Stimulated activated CD4-positive, alpha-beta T cell treated with anti-CD3 and anti-CD28 coated beads, Interleukin-4, amount 100 ng/mL, for 1 hour (primary cell): ENCODE measurements around the gene EFCAB6.

ENCODE experiments used
- DNase-seq: peaks from one replicate; pipeline ENCODE4 v3.0.0-alpha.2; 2020

The EFCAB6 gene

DNA sequence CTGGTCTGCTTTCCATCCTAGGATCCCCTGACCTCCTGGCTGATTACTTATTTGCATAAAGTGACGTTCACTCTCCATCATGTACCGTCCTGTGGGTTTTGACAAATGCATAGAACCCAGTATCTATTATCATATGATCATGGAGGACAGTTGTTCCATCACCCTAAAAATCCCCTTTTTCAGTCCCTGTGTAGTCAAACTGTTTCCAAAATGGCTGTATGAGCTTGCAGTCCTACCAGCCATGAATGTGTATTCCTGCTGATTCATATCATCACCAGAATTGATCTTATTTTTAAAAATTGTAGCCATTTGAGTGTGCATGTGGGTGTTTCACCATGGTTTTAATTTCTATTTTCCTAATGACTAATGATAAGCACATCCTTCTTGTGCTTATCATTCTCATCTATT lies 291.5 kb downstream of the EFCAB6 start:
- no peak for DNase-seq

DNA sequence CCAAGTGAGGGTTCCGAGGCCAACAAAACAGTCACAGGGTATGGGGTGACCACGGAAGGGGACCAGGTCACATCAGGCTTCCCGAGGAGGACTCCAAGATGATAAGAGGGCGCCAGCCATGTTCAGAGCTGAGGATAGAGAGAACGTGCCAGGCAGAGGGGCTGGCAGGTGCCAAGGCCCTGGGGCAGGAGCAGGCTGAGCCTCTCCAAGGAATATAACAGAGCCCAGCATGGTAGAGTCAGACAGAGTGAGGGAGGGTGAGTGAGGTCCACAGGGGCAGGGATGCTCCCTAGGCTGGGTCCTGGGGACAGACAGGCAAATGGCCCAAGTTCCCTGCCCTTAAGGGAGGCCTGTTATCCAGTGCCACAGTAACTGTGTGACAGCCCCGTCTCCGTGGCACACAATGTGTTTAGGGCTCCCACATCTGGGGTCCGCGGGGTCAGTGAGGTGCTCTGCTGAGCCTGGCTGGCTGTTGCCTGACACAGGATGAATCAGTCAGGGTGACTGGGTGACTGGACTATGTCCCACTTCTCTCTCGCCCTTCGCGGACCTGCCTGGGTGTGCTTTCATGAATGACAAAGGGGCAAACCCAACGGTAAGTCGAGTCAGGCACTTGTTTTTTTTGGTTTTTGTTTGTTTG lies 295.0 kb downstream of the EFCAB6 start:
- no peak for DNase-seq

DNA sequence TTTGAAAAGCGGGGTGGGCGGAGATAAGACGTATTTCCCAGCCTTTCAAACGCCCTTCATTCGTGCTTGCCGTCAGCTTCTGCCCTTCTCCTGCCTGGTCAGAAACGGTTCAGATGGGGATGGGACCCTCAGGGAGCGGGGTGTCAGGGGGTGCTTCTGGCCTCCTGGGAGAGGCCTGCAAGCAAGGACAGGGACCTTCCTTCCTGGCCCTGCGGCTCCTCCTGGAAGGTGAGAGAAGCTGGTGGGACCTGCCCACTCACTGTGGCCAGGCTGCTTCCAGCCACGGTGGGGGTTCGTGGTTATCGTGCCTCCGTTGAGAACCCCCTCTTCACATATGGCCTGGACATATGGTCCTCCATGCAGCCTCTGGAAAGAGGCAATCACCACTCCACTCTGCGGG lies 295.7 kb downstream of the EFCAB6 start:
- DNase-seq, result no peak

GRCh38 chr22:43515902-43516301 lies 296.2 kb downstream of the EFCAB6 start:
- DNase-seq, result no peak

GRCh38 chr22:43515411-43515810 lies 296.7 kb downstream of the EFCAB6 start:
- DNase-seq, result no peak

GRCh38 chr22:43514476-43515157 lies 297.5 kb downstream of the EFCAB6 start:
- DNase-seq, result no peak

GRCh38 chr22:43512279-43512678 lies 299.8 kb downstream of the EFCAB6 start:
- no peak for DNase-seq

DNA sequence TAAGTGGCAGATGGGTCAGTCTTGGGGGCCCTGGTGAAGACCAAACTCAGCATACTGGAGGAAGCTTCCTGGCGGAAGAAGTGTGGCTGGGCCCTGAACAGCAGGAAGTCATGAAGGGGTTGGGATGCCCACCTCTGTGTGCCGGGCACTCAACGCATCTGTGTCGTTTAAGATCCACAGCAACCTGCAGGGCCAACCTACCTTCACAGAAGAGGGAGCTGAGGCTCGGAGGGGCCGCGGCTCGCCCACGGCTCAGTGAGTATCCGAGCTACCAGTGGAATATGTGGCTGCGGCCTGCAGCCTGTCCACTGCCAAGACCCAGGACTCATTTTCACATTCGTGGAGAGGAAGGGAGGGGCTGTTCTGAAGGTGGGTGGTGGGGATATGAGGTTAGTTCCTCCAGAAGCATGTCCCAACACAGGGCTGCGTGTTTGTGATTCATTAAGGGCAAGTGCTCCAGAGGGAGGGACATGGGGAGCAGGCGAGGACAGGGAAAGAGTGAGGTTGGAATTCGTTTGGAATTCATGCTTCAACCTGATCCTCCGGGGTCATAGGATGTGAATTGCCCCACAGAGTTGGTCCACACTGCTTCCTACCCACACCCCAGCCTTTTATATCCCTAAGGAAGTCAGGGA lies 300.7 kb downstream of the EFCAB6 start:
- DNase-seq, result no peak

DNA sequence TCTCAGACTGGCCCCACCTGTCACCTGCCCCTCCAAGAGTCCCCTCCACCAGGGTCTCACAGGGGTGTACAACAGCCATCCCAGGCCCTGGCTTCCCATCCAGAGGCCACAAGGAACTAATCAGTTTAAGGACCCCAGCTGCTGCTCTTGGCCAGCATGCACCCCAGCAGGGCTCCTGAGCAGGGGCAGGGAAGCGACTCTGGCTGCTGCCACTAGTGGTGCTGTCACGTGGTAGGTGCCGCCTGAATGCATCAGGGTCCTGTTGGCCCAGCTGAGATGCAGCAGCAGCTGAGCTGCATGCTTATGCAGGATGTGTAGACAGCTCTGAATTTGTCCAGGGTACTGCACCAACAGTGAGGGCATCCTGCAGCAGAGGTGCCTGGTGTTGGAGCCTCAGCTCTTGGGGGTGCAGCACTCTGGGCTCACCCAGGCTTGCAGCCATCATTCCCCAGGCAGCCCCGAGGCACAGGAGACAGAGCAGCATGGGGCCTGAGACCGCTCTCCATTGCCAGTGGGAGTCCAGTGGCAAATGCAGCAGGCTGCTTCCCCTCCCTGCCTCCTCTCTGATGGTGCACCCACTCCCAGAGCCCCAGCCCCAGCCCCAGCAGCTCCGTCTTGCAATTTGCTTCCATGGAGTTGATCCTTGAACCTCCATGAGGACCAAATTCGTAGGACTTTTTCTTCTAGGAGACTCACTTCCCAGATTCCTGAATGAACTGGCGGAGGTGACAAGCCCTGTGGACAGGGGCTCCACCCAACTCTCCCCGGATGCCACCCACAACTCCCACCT lies 301.6 kb downstream of the EFCAB6 start:
- no peak for DNase-seq

GRCh38 chr22:43509337-43509736 lies 302.8 kb downstream of the EFCAB6 start:
- DNase-seq, result no peak

DNA sequence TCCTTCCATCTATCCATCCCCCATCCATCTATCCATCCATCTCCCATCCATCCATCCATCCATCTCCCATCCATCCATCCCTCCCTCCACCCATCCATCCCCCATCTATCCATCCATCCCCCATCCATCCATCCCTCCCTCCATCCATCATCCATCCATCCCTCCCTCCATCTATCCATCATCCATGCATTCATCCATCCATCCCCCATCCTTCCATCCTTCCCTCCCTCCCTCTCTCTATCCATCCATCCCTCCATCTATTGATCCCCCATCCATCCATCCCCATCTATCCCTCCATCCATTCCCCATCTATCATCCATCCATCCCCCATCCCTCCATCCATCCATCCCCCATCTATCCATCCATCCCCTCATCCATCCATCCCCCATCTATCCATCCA lies 303.6 kb downstream of the EFCAB6 start:
- no peak for DNase-seq

DNA sequence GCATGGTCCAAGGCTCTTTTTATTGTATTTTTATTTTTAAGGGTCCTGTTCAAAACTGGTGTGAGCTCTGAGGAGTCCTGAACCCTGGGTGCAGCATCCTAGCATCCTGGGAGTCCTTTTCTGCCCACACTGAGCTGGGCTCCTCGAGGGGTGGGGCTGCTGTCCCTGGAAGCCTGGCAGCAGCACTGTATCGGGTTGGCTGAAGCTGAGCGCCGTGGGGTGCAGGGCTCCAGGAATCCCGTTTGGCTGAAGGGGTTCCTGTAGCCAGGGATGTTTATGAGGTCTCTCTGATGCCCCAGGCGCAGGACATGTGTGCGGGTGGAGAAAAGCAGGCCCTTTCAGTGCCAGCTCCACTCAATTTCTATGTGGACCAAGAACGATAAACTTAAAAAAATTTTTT lies 304.9 kb downstream of the EFCAB6 start:
- DNase-seq, result no peak

- DNase-seq, result no peak
These were observed 305.6 kb downstream of the EFCAB6 start for GRCh38 chr22:43506487-43506886.

DNA sequence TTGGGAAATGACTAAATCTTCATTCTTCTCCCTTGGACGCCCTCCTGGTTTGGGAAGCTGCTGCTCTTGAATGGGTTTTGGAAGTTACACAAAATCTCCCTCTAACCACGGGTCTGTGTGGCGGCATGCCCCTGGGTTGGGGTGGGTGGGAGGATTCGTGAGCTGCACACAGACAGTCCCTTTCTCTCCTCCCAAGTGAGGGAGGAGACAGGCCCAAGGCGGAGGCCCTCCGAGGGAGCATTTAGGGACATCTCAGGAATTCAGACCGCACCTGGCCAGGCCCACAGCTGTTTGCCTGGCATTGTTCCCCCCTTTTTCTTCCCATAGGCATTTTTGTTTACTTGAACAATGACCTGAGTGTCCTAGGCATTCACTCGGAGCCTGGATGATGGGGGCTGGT lies 306.2 kb downstream of the EFCAB6 start:
- DNase-seq, result no peak

GRCh38 chr22:43505423-43505822 lies 306.7 kb downstream of the EFCAB6 start:
- no peak for DNase-seq

DNA sequence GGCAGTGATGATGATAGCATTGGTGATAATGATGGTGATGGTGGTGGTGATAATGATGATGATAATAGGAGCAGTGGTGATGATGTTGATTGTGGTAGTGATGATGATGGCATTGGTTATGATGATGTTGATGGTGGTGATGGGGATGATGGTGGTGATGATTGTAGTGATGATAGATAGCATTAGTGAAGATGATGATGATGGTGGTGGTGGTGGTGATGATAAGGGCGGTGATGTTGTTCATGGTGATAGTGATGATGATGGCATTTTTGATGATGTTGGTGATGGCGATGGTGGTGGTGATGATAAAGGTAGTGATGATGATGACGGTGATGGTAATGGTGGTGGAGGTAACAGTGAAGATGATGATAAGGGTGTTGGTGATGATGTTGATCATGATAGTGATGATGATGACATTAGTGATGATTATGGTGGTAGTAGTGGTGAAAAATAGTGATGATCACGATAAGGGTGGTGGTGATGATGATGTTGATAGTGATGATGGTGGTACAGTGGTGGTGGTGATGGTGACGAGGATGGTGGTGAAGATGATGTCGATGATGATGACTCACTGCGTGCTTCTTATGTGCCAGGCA lies 307.3 kb downstream of the EFCAB6 start:
- no peak for DNase-seq

- no peak for DNase-seq
These were observed 308.0 kb downstream of the EFCAB6 start for GRCh38 chr22:43504068-43504467.

- DNase-seq, result no peak
These were observed 309.7 kb downstream of the EFCAB6 start for GRCh38 chr22:43502306-43502874.

GRCh38 chr22:43501878-43502277 lies 310.2 kb downstream of the EFCAB6 start:
- DNase-seq, result no peak

DNA sequence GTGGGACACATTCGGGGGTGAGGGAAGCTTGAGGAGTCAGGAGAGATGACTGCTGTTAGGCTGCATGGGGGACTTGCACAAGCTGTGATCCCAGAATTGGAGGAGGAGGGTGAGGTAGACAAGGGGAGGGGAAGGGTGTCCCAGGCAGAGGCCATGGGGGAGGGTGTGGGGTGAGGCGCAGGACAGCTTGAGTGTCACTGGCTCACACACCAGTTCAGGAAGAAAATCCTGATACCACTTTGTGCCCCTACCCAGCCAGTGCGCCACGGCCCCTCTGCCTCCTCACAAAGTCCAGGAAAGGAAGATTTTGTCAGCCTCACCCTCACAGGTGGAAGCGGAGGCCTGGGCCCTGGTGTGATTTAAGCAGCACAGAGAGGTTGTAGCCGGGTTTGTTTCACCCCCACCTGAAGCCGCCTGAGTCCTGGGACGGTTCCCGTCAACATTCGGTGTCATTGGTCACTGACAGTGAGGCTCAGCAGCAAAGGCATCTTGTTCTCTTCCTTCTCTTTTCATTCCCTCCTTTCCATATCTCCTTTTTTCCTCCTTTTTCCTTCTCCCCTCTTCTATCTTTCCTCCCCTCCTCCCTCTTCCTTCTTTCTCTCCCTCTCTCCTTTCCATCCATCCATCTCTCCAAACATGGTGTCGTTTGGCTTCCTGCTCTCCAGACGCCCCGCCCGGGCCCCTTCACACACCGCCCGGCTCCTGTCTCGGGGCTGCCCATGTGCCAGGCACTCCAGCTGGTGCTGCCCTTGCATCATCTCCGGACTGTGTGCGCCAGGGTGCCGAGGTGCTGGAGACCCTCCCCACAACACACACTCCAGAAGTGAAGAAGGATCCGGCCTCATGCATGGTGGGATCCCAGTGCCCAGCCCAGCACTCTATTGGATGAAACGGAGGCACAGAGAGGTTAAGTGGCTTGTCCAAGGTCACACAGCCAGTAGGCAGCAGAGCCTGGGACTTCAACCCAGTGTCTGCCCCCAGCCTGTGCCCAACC lies 311.0 kb downstream of the EFCAB6 start:
- no peak for DNase-seq

- DNase-seq, result no peak
These were observed 313.2 kb downstream of the EFCAB6 start for GRCh38 chr22:43498856-43499253.
